Keratinocyte (primary cell): ENCODE measurements around the gene UNC5A. TPM values are rescaled to one million over a fixed set of nuclear protein-coding genes. Genes with fewer than 3 reads are reported as not detected.

Experiments used
- DNase-seq: peaks from one replicate; pipeline ENCODE4 v3.0.0-alpha.2; 2011; ENCODE audit warnings: low read depth, missing footprints, low spot score
- FAIRE-seq: peaks from 2 replicates; lab custom pipeline; 2011; peaks lifted over from hg19 to GRCh38; lab: Jason Lieb, UNC
- H2AFZ ChIP-seq: 2 replicates; pipeline ENCODE4 v1.6.0; 2012; ENCODE audit warnings: low read length, control low read depth, inconsistent platforms; ENCODE audit not compliant: control insufficient read depth
- H3K27ac ChIP-seq: 2 replicates; pipeline ENCODE4 v1.5.1; 2011; ENCODE audit warnings: low read length; ENCODE audit not compliant: control insufficient read depth, insufficient read depth
- H3K27me3 ChIP-seq: 3 replicates; pipeline ENCODE4 v1.6.0; 2011; ENCODE audit warnings: low read length; ENCODE audit not compliant: control insufficient read depth, insufficient read depth; ENCODE audit errors: extremely low read depth
- H3K36me3 ChIP-seq, 2 experiments: 2 replicates in 1 of 2; 3 replicates in 1 of 2; pipeline ENCODE4 v1.5.1; 2011; ENCODE audit warnings: low read length in 2 of 2, mild to moderate bottlenecking in 1 of 2; ENCODE audit not compliant: control insufficient read depth in 2 of 2, insufficient read depth in 2 of 2; ENCODE audit errors: extremely low read depth in 1 of 2
- H3K4me1 ChIP-seq: 3 replicates; pipeline ENCODE4 v1.5.1; 2011; ENCODE audit warnings: low read length; ENCODE audit not compliant: control insufficient read depth, insufficient read depth; ENCODE audit errors: extremely low read depth
- H3K4me2 ChIP-seq: 3 replicates; pipeline ENCODE4 v1.6.0; 2011; ENCODE audit warnings: low read depth, low read length; ENCODE audit not compliant: control insufficient read depth, insufficient read depth; ENCODE audit errors: extremely low read depth
- H3K4me3 ChIP-seq, 3 experiments: fragments of 200-600 bp in 1 of 3; sonication (generic) in 1 of 3; 2 replicates in 2 of 3; 3 replicates in 1 of 3; pipeline ENCODE4 v1.5.1; 2011 to 2016; ENCODE audit warnings: low read length in 3 of 3, mild to moderate bottlenecking in 3 of 3, control low read depth in 2 of 3, inconsistent platforms in 1 of 3, low read depth in 1 of 3, mixed read lengths in 1 of 3, mixed run types in 1 of 3, moderate library complexity in 1 of 3; ENCODE audit not compliant: control insufficient read depth in 2 of 3, insufficient read depth in 2 of 3; ENCODE audit errors: extremely low read depth in 1 of 3
- H3K79me2 ChIP-seq: 2 replicates; pipeline ENCODE4 v1.6.0; 2012; ENCODE audit warnings: low read length; ENCODE audit not compliant: control insufficient read depth, insufficient read depth
- H3K9ac ChIP-seq: 3 replicates; pipeline ENCODE4 v1.6.0; 2011; ENCODE audit warnings: low read length; ENCODE audit not compliant: control insufficient read depth, insufficient read depth; ENCODE audit errors: extremely low read depth
- H3K9me1 ChIP-seq: 3 replicates; pipeline ENCODE4 v1.6.0; 2011; ENCODE audit warnings: low read length; ENCODE audit not compliant: control insufficient read depth, insufficient read depth; ENCODE audit errors: extremely low read depth
- H3K9me3 ChIP-seq: 2 replicates; pipeline ENCODE4 v1.5.1; 2012; ENCODE audit warnings: low read depth, low read length; ENCODE audit not compliant: control insufficient read depth
- H4K20me1 ChIP-seq: 3 replicates; pipeline ENCODE4 v1.6.0; 2011; ENCODE audit warnings: low read length; ENCODE audit not compliant: control insufficient read depth, insufficient read depth; ENCODE audit errors: extremely low read depth
- CTCF ChIP-seq, 3 experiments: IDR thresholded peaks in 1 of 3; conservative IDR thresholded peaks in 1 of 3; optimal IDR thresholded peaks in 1 of 3; 2 replicates in 2 of 3; 3 replicates in 1 of 3; pipeline versions ENCODE3 to v1.5.1; 2011; ENCODE audit warnings: low read length in 3 of 3, mild to moderate bottlenecking in 3 of 3, moderate library complexity in 2 of 3, control low read depth in 1 of 3, inconsistent platforms in 1 of 3; ENCODE audit not compliant: insufficient read depth in 2 of 3; ENCODE audit errors: extremely low read depth in 1 of 3
- EZH2 ChIP-seq: IDR thresholded peaks from one replicate; pipeline ENCODE4 v1.6.1; 2012; ENCODE audit warnings: inconsistent platforms, mild to moderate bottlenecking, low read length, moderate library complexity
- dilution Hi-C: fragments of 300-500 bp; cut with MboI; formaldehyde crosslinking; loops from one replicate; pipeline ENCODE4 v1.7.0; 2020; ENCODE audit warnings: low sequenced_read_pairs; ENCODE audit not compliant: extremely low pct_ligation_motif_present
- polyA plus RNA-seq, 5 experiments: library from polyadenylated mRNA; depleted of rRNA in 3 of 5; stranded (reverse) in 3 of 5; stranded (forward) in 1 of 5; unstranded in 1 of 5; fragments of >200 nt; gene quantifications; 1 replicate in 1 of 5; 2 replicates in 3 of 5; 3 replicates in 1 of 5; pipeline versions ENCODE4 v1.2.1 to v1.2.3, GENCODE V29; 2011 to 2012; ENCODE audit warnings: missing spikeins in 2 of 5, low read depth in 1 of 5, low replicate concordance in 1 of 5

The UNC5A gene
- polyA plus RNA-seq, 1 donor (not counting 4 experiments of a cell fraction or from before 2014, with no cell fraction given) = not detected

- TF ChIP-seq CTCF (optimal IDR thresholded peaks at IDR 0.05 in 1 of 3, IDR thresholded peaks at IDR 0.05 in 1 of 3, conservative IDR thresholded peaks at IDR 0.05 in 1 of 3; ENCODE audit: extremely low read depth in 1 of 3, insufficient read depth in 2 of 3, low read length in 3 of 3) = no peak
- H2AFZ ChIP-seq = no peak overlapping the region
- dilution Hi-C loops = no loop called here
- H3K36me3 ChIP-seq = no peaks in the 10 kb centered on the region
- no peak overlapping the region for H3K4me3 ChIP-seq
- H4K20me1 ChIP-seq = peaks cover 5% of the 10 kb centered on the region
- no peaks in the 10 kb centered on the region for H3K79me2 ChIP-seq
- no peak for DNase-seq
- peaks cover 39% of the 10 kb centered on the region for H3K27me3 ChIP-seq
- H3K4me1 ChIP-seq = peaks cover 20% of the 10 kb centered on the region
- no peak overlapping the region for H3K27ac ChIP-seq
- H3K9me3 ChIP-seq = no peaks in the 10 kb centered on the region
- no peak for FAIRE-seq
- H3K9me1 ChIP-seq = peaks cover 2% of the 10 kb centered on the region
- H3K4me2 ChIP-seq = no peak overlapping the region
- H3K9ac ChIP-seq = no peak overlapping the region
Measured at GRCh38 chr5:176819476-176819875, 9.1 kb downstream of the UNC5A start.

- Histone ChIP-seq H3K9me1 (peaks cover 2% of the 10 kb centered on the region), H3K79me2 (no peaks in the 10 kb centered on the region), H3K9me3 (no peaks in the 10 kb centered on the region), H3K36me3 (no peaks in the 10 kb centered on the region), H3K4me3 (no peak overlapping the region), H3K4me2 (no peak overlapping the region), H2AFZ (no peak overlapping the region), H3K4me1 (peaks cover 20% of the 10 kb centered on the region), H3K9ac (no peak overlapping the region), H4K20me1 (peaks cover 5% of the 10 kb centered on the region), H3K27me3 (peaks cover 34% of the 10 kb centered on the region), H3K27ac (no peak overlapping the region)
- dilution Hi-C loops = no loop called here
- TF ChIP-seq CTCF (optimal IDR thresholded peaks at IDR 0.05 in 1 of 3, IDR thresholded peaks at IDR 0.05 in 1 of 3, conservative IDR thresholded peaks at IDR 0.05 in 1 of 3; ENCODE audit: extremely low read depth in 1 of 3, insufficient read depth in 2 of 3, low read length in 3 of 3) (no peak), EZH2 (no peak)
- no peak for DNase-seq
- no peak for FAIRE-seq
Measured at GRCh38 chr5:176820937-176821336, 10.6 kb downstream of the UNC5A start.
